T-cell (primary cell): ENCODE data around the gene PAX1. TPM values are rescaled to one million over a fixed set of nuclear protein-coding genes. Genes with fewer than 3 reads are reported as not detected.

ENCODE experiments used
- ATAC-seq, 4 experiments: fragments of 200-7000 bp in 3 of 4; fragments of 150-1000 bp in 1 of 4; cut with Tn5 transposase; replicated peaks in 1 of 4; 1 replicate in 3 of 4; 2 replicates in 1 of 4; pipeline ENCODE4 v1.10.0; 2021; ENCODE audit warnings: moderate library complexity in 3 of 4, mild to moderate bottlenecking in 2 of 4, moderate number of reproducible peaks in 1 of 4
- CTCF ChIA-PET, 2 donors: fragments of 300-600 bp; sonication (Branson Sonifier 250); formaldehyde crosslinking; loops; one replicate each; lab custom pipeline; 2022; ENCODE audit warnings: antibody characterized with exemption in 2 of 2; lab: Charles Lee
- POLR2A ChIA-PET, 2 donors: fragments of 300-600 bp; sonication (Branson Sonifier 250); formaldehyde crosslinking; loops; one replicate each; lab custom pipeline; 2022; ENCODE audit warnings: antibody characterized with exemption in 2 of 2; lab: Charles Lee
- DNase-seq, 35 experiments: peaks; one replicate each; pipeline versions ENCODE4 v3.0.0 to v3.0.0-alpha.2; 2013 to 2023
- H3K27ac ChIP-seq: one replicate; pipeline ENCODE4 v1.5.1; 2013; ENCODE audit warnings: low read length
- H3K27me3 ChIP-seq, 2 experiments: replicated peaks in 1 of 2; 1 replicate in 1 of 2; 2 replicates in 1 of 2; pipeline versions ENCODE4 v1.6.1 to v1.7.0; 2013; ENCODE audit warnings: low read length in 1 of 2, mixed read lengths in 1 of 2; ENCODE audit not compliant: control insufficient read depth in 2 of 2, insufficient read depth in 2 of 2; ENCODE audit errors: extremely low read depth in 1 of 2
- H3K36me3 ChIP-seq, 2 donors: 1 replicate in 1 of 2; 2 replicates in 1 of 2; pipeline versions ENCODE4 v1.6.1 to v1.7.0; 2013; ENCODE audit warnings: low read length in 1 of 2; ENCODE audit not compliant: control insufficient read depth in 2 of 2, insufficient read depth in 1 of 2; ENCODE audit errors: extremely low read depth in 1 of 2
- H3K4me1 ChIP-seq, 2 experiments: 1 replicate in 1 of 2; 2 replicates in 1 of 2; pipeline versions ENCODE4 v1.6.1 to v1.7.0; 2013; ENCODE audit warnings: low read length in 2 of 2, mixed read lengths in 1 of 2; ENCODE audit not compliant: insufficient read depth in 2 of 2, control insufficient read depth in 1 of 2; ENCODE audit errors: extremely low read depth in 1 of 2
- H3K4me3 ChIP-seq, 2 donors: 1 replicate in 1 of 2; 2 replicates in 1 of 2; pipeline versions ENCODE4 v1.5.1 to v1.7.0; 2013; ENCODE audit warnings: mild to moderate bottlenecking in 2 of 2, low read length in 1 of 2, moderate library complexity in 1 of 2; ENCODE audit not compliant: control insufficient read depth in 1 of 2; ENCODE audit errors: extremely low read depth in 1 of 2
- H3K9me3 ChIP-seq: 2 replicates; pipeline ENCODE4 v1.7.0; 2013
- H3K27ac Mint-ChIP-seq, 2 donors: one replicate each; pipeline ENCODE4 v1.8.0; 2020 to 2021; ENCODE audit warnings: mild to moderate bottlenecking in 2 of 2, mixed read lengths in 2 of 2
- H3K27me3 Mint-ChIP-seq, 2 donors: one replicate each; pipeline ENCODE4 v1.8.0; 2021 to 2022; ENCODE audit warnings: mixed read lengths in 2 of 2
- H3K36me3 Mint-ChIP-seq: one replicate; pipeline ENCODE4 v1.8.0; 2021; ENCODE audit warnings: mixed read lengths
- H3K4me1 Mint-ChIP-seq, 3 donors: one replicate each; pipeline ENCODE4 v1.8.0; 2020 to 2022; ENCODE audit warnings: mixed read lengths in 3 of 3, mild to moderate bottlenecking in 1 of 3
- H3K4me3 Mint-ChIP-seq, 3 donors: one replicate each; pipeline ENCODE4 v1.8.0; 2020 to 2022; ENCODE audit warnings: mild to moderate bottlenecking in 3 of 3, mixed read lengths in 3 of 3, moderate library complexity in 3 of 3
- H3K9me3 Mint-ChIP-seq, 3 donors: one replicate each; pipeline ENCODE4 v1.8.0; 2020 to 2022; ENCODE audit warnings: mixed read lengths in 3 of 3
- WGBS: methylation state at CpG from one replicate; pipeline ENCODE4 v1.1.5; 2013; ENCODE audit warnings: missing lambda C conversion rate; ENCODE audit not compliant: insufficient coverage; 5-methylcytosine and 5-hydroxymethylcytosine counted together
- total RNA-seq, 35 experiments: library from RNA in 6 of 35; stranded (reverse) in 6 of 35; fragments of 120-200 nt in 1 of 35; gene quantifications; one replicate each; pipeline versions ENCODE4 v1.2.1 to v1.2.4 and lab custom pipeline; 2013 to 2026

Gene PAX1
- total RNA-seq, 5 donors from 2014 or later (not counting 1 experiment from before 2014, with no cell fraction given) = not detected

DNA sequence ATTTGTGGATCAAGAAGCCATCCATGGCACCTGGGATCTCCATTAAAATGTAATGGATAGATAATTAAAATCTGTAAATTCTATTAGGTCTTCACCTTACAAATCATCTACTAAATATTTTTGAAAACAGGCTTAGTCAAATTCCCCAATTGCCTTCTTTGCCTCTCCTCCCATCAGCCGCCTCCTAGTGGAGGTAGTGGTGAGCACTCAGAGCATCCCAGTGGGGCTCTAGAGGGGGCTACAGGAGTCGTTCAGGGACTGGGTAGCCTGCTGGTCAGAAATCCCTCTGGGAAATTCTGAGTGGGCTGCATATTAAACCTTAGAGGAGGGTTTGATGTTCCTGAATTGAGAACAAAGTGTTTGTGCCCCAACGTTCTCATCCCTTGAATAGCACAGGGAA is 20.8 kb upstream of the PAX1 start:
- 11% methylated on average over 2 of the region's 3 CpGs for WGBS
- Mint-ChIP-seq H3K4me3 (no peak overlapping the region), H3K4me1 (no peaks in the 10 kb centered on the region), H3K27me3 (peaks cover 5 to 13% of the 10 kb centered on the region in 2 donors), H3K36me3 (no peaks in the 10 kb centered on the region), H3K27ac (no peak overlapping the region), H3K9me3 (no peaks in the 10 kb centered on the region)
- ATAC-seq (no peak), DNase-seq (no peak)
- Histone ChIP-seq H3K9me3 (no peaks in the 10 kb centered on the region), H3K4me3 (no peak overlapping the region), H3K27me3 (peaks cover 2 to 4% of the 10 kb centered on the region in 2 experiments), H3K36me3 (no peaks in the 10 kb centered on the region), H3K27ac (no peak overlapping the region), H3K4me1 (no peaks in the 10 kb centered on the region)
- CTCF ChIA-PET = no interaction called here
- POLR2A ChIA-PET = no interaction called here

DNA sequence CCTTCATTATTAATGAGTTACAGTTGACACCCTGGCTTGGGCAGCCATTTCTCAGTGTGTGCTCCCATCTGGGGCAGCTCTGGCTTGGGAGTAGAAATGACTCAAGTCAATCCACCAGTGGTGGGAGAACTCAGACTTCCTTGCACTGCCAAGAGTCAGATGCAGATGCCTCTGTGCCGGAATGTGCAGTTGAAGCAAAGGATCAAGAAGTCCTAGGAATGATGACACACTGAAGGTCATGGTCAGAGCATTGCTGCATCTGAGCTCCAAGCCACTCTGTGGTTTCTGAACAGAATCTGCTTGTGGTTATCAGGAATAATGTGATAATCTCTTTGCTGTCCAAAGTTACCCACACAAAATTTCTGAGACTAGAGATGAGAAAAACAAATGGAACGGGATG is 19.5 kb upstream of the PAX1 start:
- no peak overlapping the region for H3K4me3 Mint-ChIP-seq
- H3K9me3 ChIP-seq = no peaks in the 10 kb centered on the region
- ChIA-PET CTCF (no interaction called here), POLR2A (no interaction called here)
- no peak for ATAC-seq
- H3K4me1 Mint-ChIP-seq = no peaks in the 10 kb centered on the region
- H3K4me3 ChIP-seq = no peak overlapping the region
- H3K27me3 ChIP-seq = peaks cover 2% of the 10 kb centered on the region in 2 experiments
- H3K27ac ChIP-seq = no peak overlapping the region
- WGBS = 71% methylated on average over 1 of the region's 2 CpGs
- no peaks in the 10 kb centered on the region for H3K36me3 Mint-ChIP-seq
- H3K27ac Mint-ChIP-seq = no peak overlapping the region
- no peak for DNase-seq
- no peaks in the 10 kb centered on the region for H3K9me3 Mint-ChIP-seq
- H3K4me1 ChIP-seq = no peaks in the 10 kb centered on the region
- H3K36me3 ChIP-seq = no peaks in the 10 kb centered on the region
- H3K27me3 Mint-ChIP-seq = peaks cover 5 to 13% of the 10 kb centered on the region in 2 donors

DNA sequence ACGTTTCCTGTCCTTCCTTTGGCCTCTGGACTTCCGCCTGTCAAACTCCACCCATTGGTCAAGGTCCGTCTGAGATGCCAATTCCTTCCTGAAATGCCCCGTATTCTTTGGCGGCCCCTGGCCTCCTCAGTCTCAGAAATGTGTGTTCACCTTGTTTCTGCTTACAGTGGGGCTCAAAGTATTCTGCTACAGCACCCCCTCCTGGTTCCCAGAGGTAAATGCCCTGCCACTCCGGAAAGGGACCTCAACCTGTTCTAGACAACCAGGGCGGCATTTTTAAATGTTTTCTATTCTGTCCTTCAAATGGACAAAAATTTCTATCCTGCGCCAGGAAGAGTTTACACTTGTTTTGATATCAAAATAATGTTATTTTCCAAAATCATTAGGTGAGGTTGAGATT is 12.1 kb upstream of the PAX1 start:
- CTCF ChIA-PET = no interaction called here
- POLR2A ChIA-PET = no interaction called here
- 16% methylated on average over 6 of the region's 8 CpGs for WGBS
- Mint-ChIP-seq H3K27me3 (peaks cover 28 to 42% of the 10 kb centered on the region in 2 donors), H3K27ac (no peak overlapping the region), H3K4me3 (no peak overlapping the region), H3K4me1 (no peaks in the 10 kb centered on the region), H3K36me3 (no peaks in the 10 kb centered on the region), H3K9me3 (no peaks in the 10 kb centered on the region)
- Histone ChIP-seq H3K36me3 (no peaks in the 10 kb centered on the region), H3K9me3 (no peaks in the 10 kb centered on the region), H3K27ac (no peak overlapping the region), H3K27me3 (peaks cover under 1 to 14% of the 10 kb centered on the region in 2 experiments), H3K4me3 (no peak overlapping the region), H3K4me1 (no peaks in the 10 kb centered on the region)
- ATAC-seq = no peak
- DNase-seq = no peak

DNA sequence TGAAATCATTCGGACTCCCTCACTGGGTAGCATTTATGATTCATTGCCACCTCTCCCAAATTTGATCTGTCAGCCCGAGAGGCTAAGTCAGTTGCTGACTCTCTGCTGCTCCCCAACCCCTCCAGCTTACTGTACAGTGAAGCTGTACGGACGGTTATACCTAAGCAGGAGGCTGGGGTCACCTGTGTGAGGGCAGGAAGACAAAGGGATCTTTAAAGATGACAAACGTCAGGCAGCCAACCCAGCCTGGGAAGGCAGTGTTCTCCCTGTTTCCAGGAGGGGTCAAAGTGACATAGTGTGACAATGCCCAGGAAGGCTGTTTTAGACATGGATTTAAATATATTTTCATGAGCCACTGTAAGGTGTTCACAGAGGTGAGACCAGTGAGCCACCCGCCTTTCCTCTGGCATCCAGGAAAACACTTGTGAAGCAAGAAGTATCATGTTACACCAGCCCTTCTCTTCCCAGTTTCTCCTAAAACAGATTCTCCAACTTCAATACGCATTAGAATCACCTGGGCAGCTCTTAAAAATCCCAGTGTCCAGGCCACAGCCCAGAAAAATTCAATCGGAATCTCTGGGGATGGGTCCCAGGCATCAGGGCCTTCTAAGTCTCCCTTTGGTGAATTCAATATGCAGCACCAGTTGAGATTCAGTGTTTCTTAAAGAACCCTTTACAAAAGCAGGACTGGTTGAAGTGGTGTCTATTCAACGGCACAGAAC is 6.8 kb upstream of the PAX1 start:
- Mint-ChIP-seq H3K36me3 (no peaks in the 10 kb centered on the region), H3K9me3 (no peaks in the 10 kb centered on the region), H3K4me1 (peaks cover 5 to 7% (median 7%) of the 10 kb centered on the region in 3 donors), H3K27ac (no peak overlapping the region), H3K4me3 (no peak overlapping the region), H3K27me3 (peaks cover 60 to 78% of the 10 kb centered on the region in 2 donors)
- H3K27me3 ChIP-seq = peaks cover 10 to 41% of the 10 kb centered on the region in 2 experiments
- no peaks in the 10 kb centered on the region for H3K9me3 ChIP-seq
- POLR2A ChIA-PET = no interaction called here
- CTCF ChIA-PET = no interaction called here
- H3K4me3 ChIP-seq = no peak overlapping the region
- ATAC-seq (no peak), DNase-seq (no peak)
- no peak overlapping the region for H3K27ac ChIP-seq
- H3K36me3 ChIP-seq = no peaks in the 10 kb centered on the region
- no peaks in the 10 kb centered on the region for H3K4me1 ChIP-seq
- 20% methylated on average over 5 of the region's 9 CpGs for WGBS

DNA sequence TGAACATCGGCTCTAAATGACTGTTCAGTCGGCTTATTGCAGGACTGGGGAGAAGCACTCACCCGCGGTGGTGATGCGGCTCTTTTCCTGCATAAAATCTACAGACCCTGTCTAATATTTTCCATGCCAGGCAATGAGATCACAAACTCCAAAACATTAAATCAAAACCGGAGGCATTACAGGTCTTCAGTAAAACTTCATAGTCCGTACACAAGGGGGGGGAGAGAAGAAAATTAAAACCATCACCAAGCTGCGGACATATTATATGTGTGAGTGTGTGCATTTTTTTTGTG is 6.3 kb upstream of the PAX1 start:
- DNase-seq = no peak
- CTCF ChIA-PET = no interaction called here

DNA sequence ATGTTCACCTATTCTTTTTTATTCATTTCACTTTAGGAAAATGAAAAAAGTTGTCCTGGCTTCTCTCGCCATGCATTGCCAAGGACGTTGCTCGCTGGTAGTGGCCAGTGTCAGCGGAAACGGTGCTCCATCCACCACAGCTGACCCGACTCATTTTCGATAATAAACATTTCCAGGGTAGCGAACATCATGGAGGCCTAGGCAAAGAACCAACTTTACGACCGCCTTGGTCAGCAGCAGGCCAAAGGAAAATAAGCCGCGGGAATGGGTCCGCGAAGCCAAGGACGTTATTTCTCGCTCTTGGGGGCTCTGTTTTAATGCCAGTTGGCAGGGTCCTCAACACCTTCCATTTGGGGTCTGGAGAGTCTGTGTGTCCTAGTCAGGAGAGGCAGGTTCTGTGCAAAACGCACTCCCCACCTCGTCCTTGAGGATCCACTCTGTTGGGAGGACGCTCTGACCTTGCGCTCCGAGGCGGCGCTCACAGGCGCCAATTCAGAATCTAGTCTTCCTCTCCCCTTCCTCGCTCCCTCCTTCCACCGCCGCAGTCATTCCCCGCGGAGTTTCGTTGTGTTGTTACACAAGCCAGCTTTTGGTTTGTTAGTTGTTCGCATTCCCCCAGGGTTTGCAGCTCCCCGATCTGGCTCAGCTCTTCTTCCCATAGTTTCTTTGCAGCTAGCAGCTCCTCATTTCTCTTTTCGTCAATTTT is 4.1 kb upstream of the PAX1 start:
- no peaks in the 10 kb centered on the region for H3K36me3 Mint-ChIP-seq
- no peaks in the 10 kb centered on the region for H3K9me3 Mint-ChIP-seq
- Histone ChIP-seq H3K9me3 (no peaks in the 10 kb centered on the region), H3K4me1 (no peaks in the 10 kb centered on the region), H3K27me3 (peaks cover 10 to 58% of the 10 kb centered on the region in 2 experiments), H3K27ac (no peak overlapping the region), H3K36me3 (no peaks in the 10 kb centered on the region), H3K4me3 (no peak overlapping the region)
- CTCF ChIA-PET = no interaction called here
- WGBS = 13% methylated on average over 24 of the region's 33 CpGs
- H3K4me1 Mint-ChIP-seq = peaks cover 7 to 14% (median 14%) of the 10 kb centered on the region in 3 donors
- DNase-seq (no peak), ATAC-seq (no peak)
- POLR2A ChIA-PET = no interaction called here
- H3K27ac Mint-ChIP-seq = no peak overlapping the region
- no peak overlapping the region for H3K4me3 Mint-ChIP-seq
- H3K27me3 Mint-ChIP-seq = peaks cover 54 to 81% of the 10 kb centered on the region in 2 donors

More for the DNA sequence above, 6.3 kb upstream of the PAX1 start:
- Histone ChIP-seq H3K4me1 (no peaks in the 10 kb centered on the region), H3K27me3 (peaks cover 10 to 44% of the 10 kb centered on the region in 2 experiments), H3K4me3 (no peak overlapping the region), H3K27ac (no peak overlapping the region), H3K9me3 (no peaks in the 10 kb centered on the region), H3K36me3 (no peaks in the 10 kb centered on the region)
- Mint-ChIP-seq H3K4me3 (no peak overlapping the region), H3K27me3 (peaks cover 61 to 81% of the 10 kb centered on the region in 2 donors), H3K27ac (no peak overlapping the region), H3K9me3 (no peaks in the 10 kb centered on the region), H3K4me1 (peaks cover 7 to 10% (median 7%) of the 10 kb centered on the region in 3 donors), H3K36me3 (no peaks in the 10 kb centered on the region)
- no peak for ATAC-seq
- WGBS = 50% methylated on average over 1 of the region's 8 CpGs
- POLR2A ChIA-PET = no interaction called here
